Measurements from ENCODE around the gene MAPKAP1. TPM values are rescaled to one million over a fixed set of nuclear protein-coding genes. Genes with fewer than 3 reads are reported as not detected.
A peak's percentile ranks its signal among the peaks of the same experiment; 100 is the strongest.

The MAPKAP1 gene
- total RNA-seq, 1 donor from 2014 or later: 56.6 TPM

GRCh38 chr9:125507226-125507625 lies 199.8 kb downstream of the MAPKAP1 start:
- H3K4me1 Mint-ChIP-seq: peaks cover 28% of the 10 kb centered on the region
- Histone ChIP-seq H3K27ac (no peak overlapping the region), H2AFZ (replicated peaks) (no peak overlapping the region), H3K4me2 (no peak overlapping the region), H3K4me3 (no peak overlapping the region), H3F3A (ENCODE audit: low read depth) (peaks cover 2% of the 10 kb centered on the region), H3K79me2 (ENCODE audit: low read depth) (no peaks in the 10 kb centered on the region), H4K20me1 (ENCODE audit: low read depth) (no peaks in the 10 kb centered on the region), H3K36me3 (no peaks in the 10 kb centered on the region), H3K9ac (no peak overlapping the region), H3K9me3 (ENCODE audit: low read depth) (no peaks in the 10 kb centered on the region), H3K27me3 (no peaks in the 10 kb centered on the region), H3K4me1 (peaks cover 15% of the 10 kb centered on the region)
- peaks cover 3% of the 10 kb centered on the region for H3K27me3 Mint-ChIP-seq (ENCODE audit: insufficient read depth, low read depth)
- no peak for DNase-seq (ENCODE audit: low spot score)
- TF ChIP-seq CTCF (IDR thresholded peaks at IDR 0.05) (no peak), EZH2phosphoT487 (IDR thresholded peaks at IDR 0.05) (no peak), EZH2 (IDR thresholded peaks at IDR 0.05) (no peak)
- no peak overlapping the region for H3K27ac Mint-ChIP-seq
- peaks cover 2% of the 10 kb centered on the region for H3K36me3 Mint-ChIP-seq
- no peak overlapping the region for H3K4me3 Mint-ChIP-seq
- H3K9me3 Mint-ChIP-seq: no peaks in the 10 kb centered on the region

- no peak overlapping the region for H3K4me3 Mint-ChIP-seq
- Histone ChIP-seq H4K20me1 (ENCODE audit: low read depth) (no peaks in the 10 kb centered on the region), H3K9me3 (ENCODE audit: low read depth) (no peaks in the 10 kb centered on the region), H3K4me1 (peaks cover 4% of the 10 kb centered on the region), H2AFZ (replicated peaks) (no peak overlapping the region), H3K27ac (no peak overlapping the region), H3K27me3 (no peaks in the 10 kb centered on the region), H3K79me2 (ENCODE audit: low read depth) (no peaks in the 10 kb centered on the region), H3K9ac (no peak overlapping the region), H3F3A (ENCODE audit: low read depth) (no peaks in the 10 kb centered on the region), H3K4me2 (no peak overlapping the region), H3K4me3 (no peak overlapping the region), H3K36me3 (no peaks in the 10 kb centered on the region)
- no peak for DNase-seq (ENCODE audit: low spot score)
- peaks cover 3% of the 10 kb centered on the region for H3K36me3 Mint-ChIP-seq
- H3K4me1 Mint-ChIP-seq: peaks cover 18% of the 10 kb centered on the region
- peak overlapping the region; percentile 33 for H3K27ac Mint-ChIP-seq
- peaks cover 3% of the 10 kb centered on the region for H3K27me3 Mint-ChIP-seq (ENCODE audit: insufficient read depth, low read depth)
- H3K9me3 Mint-ChIP-seq: no peaks in the 10 kb centered on the region
- TF ChIP-seq EZH2 (IDR thresholded peaks at IDR 0.05): no peak
- TF ChIP-seq EZH2phosphoT487 (IDR thresholded peaks at IDR 0.05): no peak
These were observed 201.0 kb downstream of the MAPKAP1 start for GRCh38 chr9:125505988-125506438.

- H3K9me3 ChIP-seq (ENCODE audit: low read depth): no peaks in the 10 kb centered on the region
- Mint-ChIP-seq H3K9me3 (no peaks in the 10 kb centered on the region), H3K4me3 (no peak overlapping the region), H3K4me1 (peaks cover 17% of the 10 kb centered on the region), H3K36me3 (peaks cover 4% of the 10 kb centered on the region), H3K27ac (no peak overlapping the region), H3K27me3 (ENCODE audit: insufficient read depth, low read depth) (peaks cover 3% of the 10 kb centered on the region)
- no peak overlapping the region for H3K4me3 ChIP-seq
- no peaks in the 10 kb centered on the region for H3K79me2 ChIP-seq (ENCODE audit: low read depth)
- no peaks in the 10 kb centered on the region for H3F3A ChIP-seq (ENCODE audit: low read depth)
- H3K9ac ChIP-seq: no peak overlapping the region
- TF ChIP-seq EZH2phosphoT487 (IDR thresholded peaks at IDR 0.05) (no peak), CTCF (IDR thresholded peaks at IDR 0.05) (no peak), EZH2 (IDR thresholded peaks at IDR 0.05) (no peak)
- H3K27ac ChIP-seq: no peak overlapping the region
- H3K36me3 ChIP-seq: no peaks in the 10 kb centered on the region
- H3K4me2 ChIP-seq: no peak overlapping the region
- H2AFZ ChIP-seq (replicated peaks): no peak overlapping the region
- H3K4me1 ChIP-seq: peaks cover 4% of the 10 kb centered on the region
- H4K20me1 ChIP-seq (ENCODE audit: low read depth): no peaks in the 10 kb centered on the region
- no peaks in the 10 kb centered on the region for H3K27me3 ChIP-seq
- no peak for DNase-seq (ENCODE audit: low spot score)
These were observed 202.4 kb downstream of the MAPKAP1 start for GRCh38 chr9:125504616-125505015.

GRCh38 chr9:125497906-125498305 lies 209.1 kb downstream of the MAPKAP1 start:
- H3K27me3 Mint-ChIP-seq (ENCODE audit: insufficient read depth, low read depth): peaks cover 2% of the 10 kb centered on the region
- Histone ChIP-seq H3F3A (ENCODE audit: low read depth) (no peaks in the 10 kb centered on the region), H4K20me1 (ENCODE audit: low read depth) (no peaks in the 10 kb centered on the region), H3K4me2 (no peak overlapping the region), H3K36me3 (no peaks in the 10 kb centered on the region), H3K9me3 (ENCODE audit: low read depth) (no peaks in the 10 kb centered on the region), H3K4me3 (no peak overlapping the region), H3K27me3 (no peaks in the 10 kb centered on the region), H2AFZ (replicated peaks) (no peak overlapping the region), H3K9ac (no peak overlapping the region), H3K4me1 (peaks cover 8% of the 10 kb centered on the region), H3K79me2 (ENCODE audit: low read depth) (no peaks in the 10 kb centered on the region), H3K27ac (no peak overlapping the region)
- peaks cover 3% of the 10 kb centered on the region for H3K36me3 Mint-ChIP-seq
- no peak overlapping the region for H3K4me3 Mint-ChIP-seq
- no peaks in the 10 kb centered on the region for H3K9me3 Mint-ChIP-seq
- TF ChIP-seq CTCF (IDR thresholded peaks at IDR 0.05) (no peak), EZH2phosphoT487 (IDR thresholded peaks at IDR 0.05) (no peak), EZH2 (IDR thresholded peaks at IDR 0.05) (no peak)
- H3K27ac Mint-ChIP-seq: no peak overlapping the region
- peaks cover 20% of the 10 kb centered on the region for H3K4me1 Mint-ChIP-seq
- DNase-seq (ENCODE audit: low spot score): no peak
